ENCODE measurements around the gene NLK.

The NLK gene

DNA sequence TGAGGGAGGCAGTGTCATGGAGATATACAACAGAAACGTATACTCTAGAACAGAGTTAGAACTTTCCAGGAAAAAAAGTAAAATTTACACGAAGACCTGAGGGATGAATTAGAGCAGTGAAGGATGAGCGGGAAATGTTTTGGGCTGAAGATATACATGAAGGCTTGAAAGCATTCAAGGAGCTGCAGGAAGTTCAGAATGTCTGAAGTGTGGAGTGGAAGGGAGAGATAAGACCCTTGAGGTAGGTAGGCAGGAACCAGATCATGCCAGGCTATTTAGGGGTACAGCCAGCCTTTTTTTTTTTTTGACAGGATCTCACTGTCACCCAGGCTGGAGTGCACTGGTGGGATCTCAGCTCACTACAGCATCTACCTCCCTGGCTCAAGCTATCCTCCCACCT, 3.2 kb upstream of the NLK start:
- TF ChIP-seq, protein P1, sequence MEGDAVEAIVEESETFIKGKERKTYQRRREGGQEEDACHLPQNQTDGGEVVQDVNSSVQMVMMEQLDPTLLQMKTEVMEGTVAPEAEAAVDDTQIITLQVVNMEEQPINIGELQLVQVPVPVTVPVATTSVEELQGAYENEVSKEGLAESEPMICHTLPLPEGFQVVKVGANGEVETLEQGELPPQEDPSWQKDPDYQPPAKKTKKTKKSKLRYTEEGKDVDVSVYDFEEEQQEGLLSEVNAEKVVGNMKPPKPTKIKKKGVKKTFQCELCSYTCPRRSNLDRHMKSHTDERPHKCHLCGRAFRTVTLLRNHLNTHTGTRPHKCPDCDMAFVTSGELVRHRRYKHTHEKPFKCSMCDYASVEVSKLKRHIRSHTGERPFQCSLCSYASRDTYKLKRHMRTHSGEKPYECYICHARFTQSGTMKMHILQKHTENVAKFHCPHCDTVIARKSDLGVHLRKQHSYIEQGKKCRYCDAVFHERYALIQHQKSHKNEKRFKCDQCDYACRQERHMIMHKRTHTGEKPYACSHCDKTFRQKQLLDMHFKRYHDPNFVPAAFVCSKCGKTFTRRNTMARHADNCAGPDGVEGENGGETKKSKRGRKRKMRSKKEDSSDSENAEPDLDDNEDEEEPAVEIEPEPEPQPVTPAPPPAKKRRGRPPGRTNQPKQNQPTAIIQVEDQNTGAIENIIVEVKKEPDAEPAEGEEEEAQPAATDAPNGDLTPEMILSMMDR (conservative IDR thresholded peaks at IDR 0.05; ENCODE audit: low read depth, low read length): no peak
- H3K4me3 ChIP-seq (ENCODE audit: low read depth, low read length): no peak overlapping the region
- DNase-seq (ENCODE audit: low read depth): no peak

DNA sequence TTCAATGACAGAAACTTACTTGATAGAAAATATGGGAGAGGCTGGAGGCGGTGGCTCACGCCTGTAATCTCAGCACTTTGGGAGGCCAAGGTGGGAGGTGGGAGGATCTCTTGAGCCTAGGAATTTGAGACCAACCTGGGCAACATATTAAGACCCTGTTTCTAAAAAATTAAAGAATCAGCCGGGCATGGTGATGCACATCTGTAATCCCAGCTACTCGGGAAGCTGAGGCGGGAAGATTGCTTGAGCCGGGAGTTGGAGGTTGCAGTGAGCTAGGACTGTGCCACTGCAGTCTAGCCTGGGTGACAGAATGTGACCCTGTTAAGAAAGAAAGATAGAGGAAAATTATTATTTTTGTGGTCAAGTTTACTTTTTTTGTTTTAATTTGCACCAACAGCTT, 2.1 kb upstream of the NLK start:
- H3K4me3 ChIP-seq (ENCODE audit: low read depth, low read length): no peak overlapping the region
- no peak for DNase-seq (ENCODE audit: low read depth)
- TF ChIP-seq, protein P1 (conservative IDR thresholded peaks at IDR 0.05; ENCODE audit: low read depth, low read length): no peak

DNA sequence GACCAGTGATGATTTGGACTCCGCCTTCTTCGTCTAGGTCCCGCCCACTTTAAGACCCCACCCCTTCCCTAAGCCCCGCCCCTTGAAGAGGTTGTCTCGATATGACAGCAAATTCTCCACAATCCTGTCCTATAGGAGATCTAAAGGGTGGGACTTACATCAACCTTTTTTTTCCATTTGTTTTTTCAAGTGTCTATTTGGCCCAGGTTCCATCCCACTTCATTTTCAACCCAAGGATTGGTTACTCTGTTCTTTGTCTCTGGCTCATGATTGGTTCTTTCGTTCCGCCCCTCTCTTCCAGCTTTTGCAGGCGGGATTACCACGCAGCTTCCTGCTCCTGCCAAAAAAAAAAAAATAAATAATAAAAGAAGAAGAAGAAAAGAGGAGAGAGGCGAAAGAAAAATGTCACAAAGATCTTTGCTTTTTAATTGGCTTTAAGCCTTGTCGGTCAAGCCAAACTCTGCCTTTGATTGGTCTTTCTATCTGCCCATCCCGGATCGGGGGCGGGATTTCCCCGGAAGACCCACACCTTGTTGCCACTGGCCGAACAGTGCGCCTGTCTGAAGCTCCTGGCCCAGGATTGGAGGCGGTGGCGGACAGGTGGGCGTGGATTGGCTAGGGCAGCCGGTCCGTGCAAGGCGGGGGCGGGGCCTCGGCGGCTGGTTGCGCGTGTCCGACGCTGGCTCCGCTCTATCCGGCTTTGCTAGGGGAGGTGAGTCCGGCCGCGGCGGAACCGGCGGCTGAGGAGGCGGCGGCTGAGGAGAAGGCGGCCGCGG, 1.2 kb upstream of the NLK start:
- peak; percentile 100 for DNase-seq (ENCODE audit: low read depth)
- TF ChIP-seq, protein P1 (conservative IDR thresholded peaks at IDR 0.05; ENCODE audit: low read depth, low read length): no peak
- peak overlapping the region; percentile 79 for H3K4me3 ChIP-seq (ENCODE audit: low read depth, low read length)

DNA sequence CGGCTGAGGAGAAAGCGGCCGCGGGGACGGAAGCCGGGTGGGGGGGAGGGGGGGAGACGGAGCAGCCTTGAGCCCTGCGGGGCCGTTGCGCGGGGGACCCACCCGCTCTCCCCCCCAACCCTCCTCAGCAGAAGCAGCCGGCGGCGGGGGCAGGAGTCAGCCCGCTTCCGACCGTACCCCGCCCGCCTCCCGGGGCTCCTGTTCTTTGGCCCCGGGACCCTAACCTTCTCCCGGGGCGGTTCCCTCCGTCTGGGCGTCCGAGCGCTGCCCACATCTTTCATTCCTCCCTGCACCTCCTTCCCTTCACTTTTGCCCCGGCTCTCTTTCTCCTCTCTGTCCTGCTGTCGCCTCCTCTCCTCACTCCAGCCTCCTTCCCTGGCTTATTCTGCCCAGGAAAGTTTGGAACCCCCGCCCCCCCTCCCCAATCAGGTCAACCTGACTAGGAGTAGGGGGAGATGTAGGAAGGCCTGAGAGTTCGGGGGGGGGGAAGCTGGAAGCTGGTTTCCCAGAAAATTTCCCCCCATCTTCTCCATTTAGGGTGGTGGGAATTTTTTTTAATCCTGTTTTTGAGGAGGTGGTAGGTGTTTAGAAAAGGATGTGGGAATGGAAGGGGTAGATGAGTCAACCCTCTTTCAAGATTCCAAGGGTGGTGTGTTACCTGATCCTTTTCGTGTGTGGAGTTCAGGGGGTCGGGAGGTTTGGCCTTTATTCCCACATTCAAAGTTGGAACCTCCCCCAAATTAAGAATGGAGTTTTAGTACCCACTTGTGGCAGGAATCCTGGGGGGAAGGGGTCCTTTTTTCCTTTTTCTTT, 427 bp upstream of the NLK start:
- peak overlapping the region; percentile 79 for H3K4me3 ChIP-seq (ENCODE audit: low read depth, low read length)

DNA sequence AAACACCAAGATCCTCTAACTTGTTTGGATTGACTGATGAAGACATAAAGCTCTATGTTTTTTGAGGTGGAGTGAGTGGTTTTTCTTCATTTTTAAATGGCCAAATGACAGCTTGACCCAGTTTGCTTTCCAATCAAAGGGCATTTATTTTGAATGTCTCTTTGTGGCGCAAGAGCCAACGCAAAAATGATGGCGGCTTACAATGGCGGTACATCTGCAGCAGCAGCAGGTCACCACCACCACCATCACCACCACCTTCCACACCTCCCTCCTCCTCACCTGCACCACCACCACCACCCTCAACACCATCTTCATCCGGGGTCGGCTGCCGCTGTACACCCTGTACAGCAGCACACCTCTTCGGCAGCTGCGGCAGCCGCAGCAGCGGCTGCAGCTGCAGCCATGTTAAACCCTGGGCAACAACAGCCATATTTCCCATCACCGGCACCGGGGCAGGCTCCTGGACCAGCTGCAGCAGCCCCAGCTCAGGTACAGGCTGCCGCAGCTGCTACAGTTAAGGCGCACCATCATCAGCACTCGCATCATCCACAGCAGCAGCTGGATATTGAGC, 329 bp downstream of the NLK start:
- DNase-seq (ENCODE audit: low read depth): no peak
- TF ChIP-seq, protein P1 (conservative IDR thresholded peaks at IDR 0.05; ENCODE audit: low read depth, low read length): no peak
- no peak overlapping the region for H3K4me3 ChIP-seq (ENCODE audit: low read depth, low read length)

More for the DNA sequence above, 427 bp upstream of the NLK start:
- TF ChIP-seq, protein P1 (conservative IDR thresholded peaks at IDR 0.05; ENCODE audit: low read depth, low read length): no peak
- no peak for DNase-seq (ENCODE audit: low read depth)

DNA sequence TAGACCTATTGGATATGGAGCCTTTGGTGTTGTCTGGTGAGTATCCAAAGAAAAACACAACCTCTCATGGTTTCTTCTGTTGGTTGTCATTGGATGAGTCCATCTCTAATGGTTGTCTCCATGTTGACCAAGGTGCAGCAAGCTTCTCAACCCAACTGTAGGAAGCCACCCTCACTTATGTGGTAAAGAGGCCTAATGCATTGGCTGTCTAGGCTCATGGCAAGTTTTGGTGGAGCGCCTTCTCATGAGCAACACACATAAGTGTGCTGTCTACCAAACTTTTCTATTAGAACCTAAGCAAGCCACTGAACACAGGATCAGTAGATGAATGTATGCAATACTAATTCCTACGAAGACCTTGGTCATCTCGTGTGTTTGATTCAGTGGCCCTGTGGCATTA, 819 bp downstream of the NLK start:
- TF ChIP-seq, protein P1 (conservative IDR thresholded peaks at IDR 0.05; ENCODE audit: low read depth, low read length): no peak
- no peak for DNase-seq (ENCODE audit: low read depth)
- no peak overlapping the region for H3K4me3 ChIP-seq (ENCODE audit: low read depth, low read length)

All from choroid plexus epithelial cell (primary cell).